GM12875 (cell line): ENCODE measurements around the gene ATP6V1G2.

Experiments
- H3K4me3 ChIP-seq: one replicate; pipeline ENCODE4 v1.5.1; 2011; ENCODE audit warnings: low read depth, low read length, control low read depth
- CTCF ChIP-seq: IDR thresholded peaks from 2 replicates; pipeline ENCODE4 v1.5.1; 2011; ENCODE audit warnings: low read depth, mild to moderate bottlenecking, control low read depth, inconsistent platforms, low read length, moderate library complexity, borderline replicate concordance; ENCODE audit not compliant: insufficient read depth

Gene ATP6V1G2

GRCh38 chr6:31546958-31547726, 734 bp upstream of the ATP6V1G2 start, which contains the start of gene NFKBIL1:
Gene NFKBIL1 (plus strand): TSS chr6:31547608. CDS start chr6:31547695, 87 bp downstream.
- no peak for TF ChIP-seq CTCF
- H3K4me3 ChIP-seq = peak within 1 kb of the TSS; percentile 49

GRCh38 chr6:31545291-31545690, 1.1 kb downstream of the ATP6V1G2 start:
- H3K4me3 ChIP-seq = no peak overlapping the region
- no peak for TF ChIP-seq CTCF

GRCh38 chr6:31544676-31545075, 1.7 kb downstream of the ATP6V1G2 start:
- no peak for TF ChIP-seq CTCF
- no peak overlapping the region for H3K4me3 ChIP-seq

- no peak for TF ChIP-seq CTCF
Observed at GRCh38 chr6:31543639-31544038, 2.8 kb downstream of the ATP6V1G2 start.

GRCh38 chr6:31541658-31542521, 4.5 kb downstream of the ATP6V1G2 start, which contains the start of gene DDX39B:
Gene DDX39B (minus strand): TSS chr6:31542003. CDS start chr6:31540532, 1,471 bp downstream.
- H3K4me3 ChIP-seq = peak within 1 kb of the TSS; percentile 67

More at GRCh38 chr6:31543639-31544038, 2.8 kb downstream of the ATP6V1G2 start:
- no peak overlapping the region for H3K4me3 ChIP-seq

GRCh38 chr6:31541059-31541657, 5.2 kb downstream of the ATP6V1G2 start:
- TF ChIP-seq CTCF = no peak
- peak overlapping the region; percentile 67 for H3K4me3 ChIP-seq

More at GRCh38 chr6:31541658-31542521, 4.5 kb downstream of the ATP6V1G2 start, which contains the start of gene DDX39B:
- no peak for TF ChIP-seq CTCF
